GM21528 (cell line): ENCODE results near the gene JMJD7.

ENCODE experiments used
- ATAC-seq: cut with Tn5 transposase; IDR thresholded peaks from one replicate; pipeline ENCODE4 v1.9.1; 2021; ENCODE audit warnings: mild to moderate bottlenecking, moderate library complexity; ENCODE audit not compliant: unreplicated experiment, low FRiP score

The JMJD7 gene

GRCh38 chr15:41879321-41879845, 51.5 kb downstream of the JMJD7 start:
- no peak for ATAC-seq

GRCh38 chr15:41880156-41880877, 52.4 kb downstream of the JMJD7 start:
- ATAC-seq, result no peak

GRCh38 chr15:41881086-41881485, 53.2 kb downstream of the JMJD7 start:
- no peak for ATAC-seq

- ATAC-seq, result no peak
These were observed 53.6 kb downstream of the JMJD7 start for GRCh38 chr15:41881550-41881919.

- ATAC-seq, result no peak
These were observed 54.2 kb downstream of the JMJD7 start for GRCh38 chr15:41881920-41882688.

- no peak for ATAC-seq
These were observed 55.0 kb downstream of the JMJD7 start for GRCh38 chr15:41882689-41883483.

- ATAC-seq, result no peak
These were observed 55.6 kb downstream of the JMJD7 start for GRCh38 chr15:41883484-41883825.

- no peak for ATAC-seq
These were observed 56.6 kb downstream of the JMJD7 start for GRCh38 chr15:41884458-41884857.

GRCh38 chr15:41885321-41885720, 57.4 kb downstream of the JMJD7 start:
- no peak for ATAC-seq

- no peak for ATAC-seq
These were observed 57.9 kb downstream of the JMJD7 start for GRCh38 chr15:41885841-41886240.

GRCh38 chr15:41886741-41887140, 58.8 kb downstream of the JMJD7 start:
- ATAC-seq, result no peak

- no peak for ATAC-seq
These were observed 59.3 kb downstream of the JMJD7 start for GRCh38 chr15:41887161-41887560.
